ENCODE data around the gene FNDC7.
"Not testable (repeated sequence)": the region's sequence is repeated elsewhere in the genome, so short reads cannot be mapped to it uniquely, and the experiment has no call there.

The FNDC7 gene

GRCh38 chr1:108745980-108746381 is 33.3 kb downstream of the FNDC7 start:
- no peak for DNase-seq

GRCh38 chr1:108746382-108747170 is 33.9 kb downstream of the FNDC7 start, which contains the start of gene STXBP3:
STXBP3 (plus strand) TSS chr1:108746674; CDS start chr1:108746738, 64 bp downstream.
- DNase-seq = peak; percentile 99

- DNase-seq = peak; percentile 92
Measured at GRCh38 chr1:108747171-108747850, 34.6 kb downstream of the FNDC7 start.

GRCh38 chr1:108747898-108748297 is 35.2 kb downstream of the FNDC7 start:
- no peak for DNase-seq

- DNase-seq = no peak
Measured at GRCh38 chr1:108749081-108749480, 36.4 kb downstream of the FNDC7 start.

GRCh38 chr1:108750476-108751181 is 37.9 kb downstream of the FNDC7 start:
- no peak for DNase-seq

GRCh38 chr1:108753363-108753762 is 40.7 kb downstream of the FNDC7 start:
- DNase-seq = no peak

GRCh38 chr1:108758796-108759195 is 46.1 kb downstream of the FNDC7 start:
- DNase-seq = no peak

GRCh38 chr1:108767115-108767514 is 54.4 kb downstream of the FNDC7 start:
- DNase-seq = no peak

GRCh38 chr1:108767708-108768107 is 55.0 kb downstream of the FNDC7 start:
- DNase-seq = no peak

- no peak for DNase-seq
Measured at GRCh38 chr1:108777839-108778238, 65.1 kb downstream of the FNDC7 start.

- no peak for DNase-seq
Measured at GRCh38 chr1:108779455-108779854, 66.7 kb downstream of the FNDC7 start.

GRCh38 chr1:108780937-108781574 is 68.3 kb downstream of the FNDC7 start:
- DNase-seq = no peak

GRCh38 chr1:108781575-108781944 is 68.9 kb downstream of the FNDC7 start:
- DNase-seq = not testable (repeated sequence)

- no peak for DNase-seq
Measured at GRCh38 chr1:108785264-108785663, 72.6 kb downstream of the FNDC7 start.

- DNase-seq = no peak
Measured at GRCh38 chr1:108785880-108786279, 73.2 kb downstream of the FNDC7 start.

- no peak for DNase-seq
Measured at GRCh38 chr1:108791790-108792189, 79.1 kb downstream of the FNDC7 start.
